H1 (cell line): ENCODE results near the gene USP24. TPM values are rescaled to one million over a fixed set of nuclear protein-coding genes. Genes with fewer than 3 reads are reported as not detected.

Experiments
- CTCF ChIP-seq, 3 experiments: IDR thresholded peaks; 1 replicate in 2 of 3; 2 replicates in 1 of 3; pipeline versions ENCODE4 v1.5.1 to v1.6.1; 2011; ENCODE audit warnings: low read length in 3 of 3, mild to moderate bottlenecking in 3 of 3, inconsistent platforms in 2 of 3, low read depth in 1 of 3, moderate library complexity in 1 of 3; ENCODE audit not compliant: insufficient read depth in 1 of 3; ENCODE audit errors: control extremely low read depth in 1 of 3
- polyA plus RNA-seq, 7 experiments: library from polyadenylated mRNA; depleted of rRNA in 3 of 7; stranded (reverse) in 5 of 7; unstranded in 2 of 7; fragments of >200 nt in 5 of 7; fragments of 200-250 nt in 2 of 7; gene quantifications; 1 replicate in 5 of 7; 2 replicates in 1 of 7; 4 replicates in 1 of 7; pipeline versions ENCODE4 v1.2.1 to v1.2.3, GENCODE V29; 2011 to 2013; ENCODE audit warnings: missing spikeins in 2 of 7, mixed read lengths in 2 of 7
- total RNA-seq: library from RNA; stranded (reverse); fragmentation: NEBNext Ultra II Directional; extraction: Animal tissue kit (Norgen Biotek cat#: 25700); gene quantifications from 2 replicates; pipeline ENCODE4 v1.2.1, GENCODE V29; 2021

Gene USP24
- total and polyA plus RNA-seq, 2 of the 8 experiments (the other 6 are each of a cell fraction or from before 2014, with no cell fraction given) = 11.1 to 34.6 TPM

GRCh38 chr1:55138823-55139222 lies 76.3 kb downstream of the USP24 start (continued):
- TF ChIP-seq CTCF (IDR thresholded peaks at IDR 0.05; ENCODE audit: control extremely low read depth in 1 of 3, insufficient read depth in 1 of 3, low read depth in 1 of 3, low read length in 3 of 3) = no peak
